Cardiac muscle cell (in vitro differentiated cells and primary cell): ENCODE measurements around the gene COL1A1. TPM values are rescaled to one million over a fixed set of nuclear protein-coding genes. Genes with fewer than 3 reads are reported as not detected.

Experiments used
- DNase-seq, 2 donors: peaks; one replicate each; pipeline versions ENCODE4 v3.0.0 to v3.0.0-alpha.2; 2010 to 2017; ENCODE audit warnings: low read depth in 1 of 2, low spot score in 1 of 2
- H3K27ac ChIP-seq: fragments of 200-600 bp; sonication (generic); 2 replicates; pipeline ENCODE4 v1.5.1; 2016
- H3K27me3 ChIP-seq: fragments of 200-600 bp; sonication (generic); 2 replicates; pipeline ENCODE4 v1.6.0; 2016; ENCODE audit warnings: control low read depth
- H3K36me3 ChIP-seq: fragments of 200-600 bp; sonication (generic); 2 replicates; pipeline ENCODE4 v1.5.1; 2016; ENCODE audit warnings: control low read depth
- H3K4me1 ChIP-seq: fragments of 200-600 bp; sonication (generic); 2 replicates; pipeline ENCODE4 v1.8.1; 2017; ENCODE audit warnings: low read depth, mild to moderate bottlenecking, mixed run types
- H3K4me3 ChIP-seq: fragments of 200-600 bp; sonication (generic); 2 replicates; pipeline ENCODE4 v1.5.1; 2016; ENCODE audit warnings: mild to moderate bottlenecking
- H3K9me3 ChIP-seq: fragments of 200-600 bp; sonication (generic); 2 replicates; pipeline ENCODE4 v1.5.1; 2017; ENCODE audit warnings: low read depth, mild to moderate bottlenecking, control low read depth
- polyA plus RNA-seq: library from polyadenylated mRNA; unstranded; fragments of >200 nt; fragmentation: Nextera tagmentation; extraction: Ambion mirVana; gene quantifications from 2 replicates; pipeline ENCODE4 v1.2.1, GENCODE V29; 2016
- total RNA-seq: library from RNA; depleted of rRNA; stranded (reverse); fragments of >200 nt; gene quantifications from 2 replicates; pipeline ENCODE4 v1.2.3, GENCODE V29; 2016
- TF ChIP-seq, protein P1 (sequence below): IDR thresholded peaks from 2 replicates; pipeline ENCODE4 v1.5.1; 2012; ENCODE audit warnings: low read depth, mild to moderate bottlenecking, low read length

COL1A1 gene
- total and polyA plus RNA-seq, 2 experiments from 2014 or later, result 127 to 261 TPM

DNA sequence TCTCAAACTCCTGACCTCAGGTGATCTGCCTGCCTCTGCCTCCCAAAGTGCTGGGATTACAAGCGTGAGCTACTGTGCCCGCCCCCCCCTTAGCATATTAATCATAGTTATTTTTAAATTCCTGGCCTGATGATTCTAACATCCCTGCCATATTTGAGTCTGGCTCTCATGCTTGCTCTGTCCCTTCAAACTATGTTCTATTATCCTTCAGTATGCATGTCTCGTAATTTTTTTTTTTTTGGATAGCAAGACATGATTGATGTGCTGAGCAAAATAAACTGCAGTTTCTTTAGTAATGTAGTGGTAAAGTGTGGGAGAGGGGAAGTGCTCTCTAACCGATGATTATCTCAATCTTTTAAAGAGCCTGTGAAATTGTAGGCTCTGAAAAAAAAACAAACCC is 38.5 kb upstream of the COL1A1 start:
- Histone ChIP-seq H3K4me3 (no peak overlapping the region), H3K4me1 (no peaks in the 10 kb centered on the region), H3K9me3 (no peaks in the 10 kb centered on the region), H3K36me3 (no peaks in the 10 kb centered on the region), H3K27me3 (peaks cover 3% of the 10 kb centered on the region), H3K27ac (no peak overlapping the region)
- peak in 1 of 2 donors; percentile 14 for DNase-seq
- TF ChIP-seq, protein P1, sequence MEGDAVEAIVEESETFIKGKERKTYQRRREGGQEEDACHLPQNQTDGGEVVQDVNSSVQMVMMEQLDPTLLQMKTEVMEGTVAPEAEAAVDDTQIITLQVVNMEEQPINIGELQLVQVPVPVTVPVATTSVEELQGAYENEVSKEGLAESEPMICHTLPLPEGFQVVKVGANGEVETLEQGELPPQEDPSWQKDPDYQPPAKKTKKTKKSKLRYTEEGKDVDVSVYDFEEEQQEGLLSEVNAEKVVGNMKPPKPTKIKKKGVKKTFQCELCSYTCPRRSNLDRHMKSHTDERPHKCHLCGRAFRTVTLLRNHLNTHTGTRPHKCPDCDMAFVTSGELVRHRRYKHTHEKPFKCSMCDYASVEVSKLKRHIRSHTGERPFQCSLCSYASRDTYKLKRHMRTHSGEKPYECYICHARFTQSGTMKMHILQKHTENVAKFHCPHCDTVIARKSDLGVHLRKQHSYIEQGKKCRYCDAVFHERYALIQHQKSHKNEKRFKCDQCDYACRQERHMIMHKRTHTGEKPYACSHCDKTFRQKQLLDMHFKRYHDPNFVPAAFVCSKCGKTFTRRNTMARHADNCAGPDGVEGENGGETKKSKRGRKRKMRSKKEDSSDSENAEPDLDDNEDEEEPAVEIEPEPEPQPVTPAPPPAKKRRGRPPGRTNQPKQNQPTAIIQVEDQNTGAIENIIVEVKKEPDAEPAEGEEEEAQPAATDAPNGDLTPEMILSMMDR, result no peak

DNA sequence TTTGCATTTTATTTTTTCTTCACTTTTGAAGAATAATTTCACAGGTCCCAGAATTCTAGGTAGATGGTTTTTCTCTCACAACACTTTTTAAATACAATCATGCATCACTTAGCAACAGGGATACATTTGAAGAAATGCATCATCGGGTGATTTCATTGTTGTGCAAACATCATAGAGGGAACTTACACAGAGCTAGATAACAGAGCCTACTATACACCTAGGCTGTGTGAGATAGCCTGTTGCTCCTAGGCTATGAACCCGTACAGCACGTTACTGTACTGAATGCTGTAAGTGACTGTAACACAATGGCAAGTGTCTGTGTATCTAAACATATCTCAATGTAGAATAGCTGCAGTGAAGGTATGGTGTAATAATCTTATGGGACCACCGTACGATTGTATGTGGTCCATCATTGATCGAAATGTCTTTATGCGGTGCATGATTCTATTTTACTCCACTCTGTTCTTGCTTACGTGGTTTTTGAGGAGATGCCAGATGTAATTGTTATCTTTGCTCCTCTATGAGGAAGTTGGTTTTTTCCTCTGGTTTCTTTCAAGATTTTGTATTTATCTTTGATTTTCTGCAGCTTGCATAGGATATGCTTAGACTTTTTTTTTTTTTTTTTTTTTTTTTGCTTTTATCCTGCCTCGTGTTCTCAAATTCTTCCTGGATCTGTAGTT is 37.3 kb upstream of the COL1A1 start:
- no peaks in the 10 kb centered on the region for H3K4me1 ChIP-seq
- no peaks in the 10 kb centered on the region for H3K9me3 ChIP-seq
- no peak overlapping the region for H3K27ac ChIP-seq
- TF ChIP-seq, protein P1, result no peak
- no peak overlapping the region for H3K4me3 ChIP-seq
- H3K27me3 ChIP-seq, result peaks cover 3% of the 10 kb centered on the region
- DNase-seq, result peak in 1 of 2 donors; percentile 64
- H3K36me3 ChIP-seq, result no peaks in the 10 kb centered on the region

DNA sequence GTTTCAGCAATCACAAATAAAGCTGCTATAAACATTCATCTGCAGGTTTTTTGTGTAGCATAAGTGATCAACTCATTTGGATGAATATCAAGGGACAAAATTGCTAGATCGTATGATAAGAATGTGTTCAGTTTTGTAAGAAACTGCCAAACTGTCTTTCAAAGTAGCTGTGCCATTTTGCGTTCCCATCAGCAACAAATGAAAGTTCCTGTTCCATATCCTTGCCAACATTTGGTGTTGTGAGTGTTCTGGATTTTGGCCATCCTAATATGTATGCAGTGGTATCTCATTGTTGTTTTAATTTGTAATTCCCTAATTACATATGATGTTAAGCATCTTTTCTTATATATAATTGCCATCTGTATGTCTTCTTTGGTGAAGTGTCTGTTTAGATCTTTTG is 36.5 kb upstream of the COL1A1 start:
- Histone ChIP-seq H3K4me1 (no peaks in the 10 kb centered on the region), H3K4me3 (no peak overlapping the region), H3K27ac (no peak overlapping the region), H3K9me3 (no peaks in the 10 kb centered on the region), H3K36me3 (no peaks in the 10 kb centered on the region), H3K27me3 (peaks cover 3% of the 10 kb centered on the region)
- DNase-seq, result no peak
- TF ChIP-seq, protein P1, result no peak

DNA sequence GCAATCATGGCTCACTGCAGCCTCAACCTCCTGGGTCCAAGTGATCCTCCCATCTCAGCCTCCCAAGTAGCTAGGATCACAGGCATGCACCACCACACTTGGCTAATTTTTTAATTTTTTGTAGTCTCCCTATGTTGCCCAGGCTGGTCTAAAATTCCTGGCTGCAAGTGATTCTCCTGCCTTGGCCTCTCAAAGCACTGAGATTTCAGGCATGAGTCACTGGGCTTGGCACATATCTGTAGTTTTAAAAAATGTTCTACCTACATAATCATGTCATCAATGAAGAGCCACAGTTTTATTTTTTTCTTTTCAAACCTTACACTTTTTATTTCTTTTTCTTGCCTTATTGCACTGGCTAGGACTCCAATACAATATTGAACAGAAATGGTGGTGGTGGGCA is 33.1 kb upstream of the COL1A1 start:
- H3K27ac ChIP-seq, result no peak overlapping the region
- DNase-seq, result no peak
- H3K4me3 ChIP-seq, result no peak overlapping the region
- TF ChIP-seq, protein P1, result no peak
- peaks cover 3% of the 10 kb centered on the region for H3K27me3 ChIP-seq
- no peaks in the 10 kb centered on the region for H3K9me3 ChIP-seq
- no peaks in the 10 kb centered on the region for H3K4me1 ChIP-seq
- H3K36me3 ChIP-seq, result no peaks in the 10 kb centered on the region

DNA sequence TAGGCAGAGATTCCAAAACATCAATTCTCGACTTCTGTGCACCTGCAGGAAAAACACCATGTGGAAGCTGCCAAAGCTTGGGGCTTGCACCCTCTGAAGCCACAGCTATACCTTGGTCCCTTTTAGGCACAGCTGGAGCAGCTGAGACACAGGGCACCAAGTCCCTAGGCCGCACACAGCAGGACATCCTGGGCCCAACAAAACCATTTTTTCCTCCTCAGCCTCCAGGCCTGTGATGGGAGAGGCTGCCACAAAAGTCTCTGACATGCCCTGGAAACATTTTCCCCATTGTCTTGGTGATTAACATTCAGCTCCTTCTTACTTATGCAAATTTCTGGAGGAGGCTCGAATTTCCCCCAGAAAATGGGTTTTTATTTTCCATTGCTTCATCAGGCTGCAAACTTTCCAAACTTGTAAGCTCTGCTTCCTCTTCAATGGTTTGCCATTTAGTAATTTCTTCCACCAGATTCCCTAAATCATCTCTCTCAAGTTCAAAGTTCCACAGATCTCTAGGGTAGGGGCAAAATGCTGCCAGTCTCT is 24.3 kb upstream of the COL1A1 start:
- no peak for DNase-seq
- TF ChIP-seq, protein P1, result no peak
- Histone ChIP-seq H3K36me3 (no peaks in the 10 kb centered on the region), H3K4me1 (no peaks in the 10 kb centered on the region), H3K27me3 (no peaks in the 10 kb centered on the region), H3K9me3 (no peaks in the 10 kb centered on the region), H3K4me3 (no peak overlapping the region), H3K27ac (no peak overlapping the region)
